Muscle layer of colon (tissue), 2 donors: Measurements from ENCODE around the gene NF2.

ENCODE experiments used
- H3K27ac ChIP-seq: one replicate; pipeline ENCODE4 v1.7.0; 2013; ENCODE audit warnings: low read depth, mild to moderate bottlenecking, low read length, moderate library complexity
- H3K27me3 ChIP-seq, 2 donors: one replicate each; pipeline ENCODE4 v1.7.0; 2013; ENCODE audit warnings: low read length in 2 of 2, mild to moderate bottlenecking in 2 of 2; ENCODE audit not compliant: insufficient read depth in 2 of 2, control insufficient read depth in 1 of 2
- H3K36me3 ChIP-seq: one replicate; pipeline ENCODE4 v1.7.0; 2013; ENCODE audit warnings: mild to moderate bottlenecking, low read length; ENCODE audit not compliant: insufficient read depth
- H3K4me1 ChIP-seq: one replicate; pipeline ENCODE4 v1.7.0; 2013; ENCODE audit warnings: mild to moderate bottlenecking, low read length; ENCODE audit not compliant: insufficient read depth
- H3K4me3 ChIP-seq, 2 donors: one replicate each; pipeline ENCODE4 v1.7.0; 2013; ENCODE audit warnings: low read length in 2 of 2, low read depth in 1 of 2, mild to moderate bottlenecking in 1 of 2, moderate library complexity in 1 of 2
- H3K9ac ChIP-seq: one replicate; pipeline ENCODE4 v1.7.0; 2013; ENCODE audit warnings: low read length
- H3K9me3 ChIP-seq: one replicate; pipeline ENCODE4 v1.7.0; 2013; ENCODE audit warnings: mild to moderate bottlenecking, low read length
- donor health status: abdominal sarcoma.
- donor health status: Adenocarcinoma of cecum.

Gene NF2

GRCh38 chr22:29673361-29674066 is 70.1 kb downstream of the NF2 start:
- Histone ChIP-seq H3K9me3 (no peaks in the 10 kb centered on the region), H3K27ac (no peak overlapping the region), H3K27me3 (no peaks in the 10 kb centered on the region), H3K4me3 (no peak overlapping the region), H3K4me1 (no peaks in the 10 kb centered on the region), H3K36me3 (peaks cover 77% of the 10 kb centered on the region), H3K9ac (no peak overlapping the region)

GRCh38 chr22:29674121-29674520 is 70.7 kb downstream of the NF2 start:
- no peak overlapping the region for H3K4me3 ChIP-seq
- peaks cover 77% of the 10 kb centered on the region for H3K36me3 ChIP-seq
- peaks cover 6% of the 10 kb centered on the region for H3K4me1 ChIP-seq
- no peaks in the 10 kb centered on the region for H3K9me3 ChIP-seq
- no peak overlapping the region for H3K27ac ChIP-seq
- no peak overlapping the region for H3K9ac ChIP-seq
- no peaks in the 10 kb centered on the region for H3K27me3 ChIP-seq

GRCh38 chr22:29679316-29679715 is 75.9 kb downstream of the NF2 start:
- H3K4me3 ChIP-seq = no peak overlapping the region
- H3K36me3 ChIP-seq = peaks cover 56% of the 10 kb centered on the region
- H3K9me3 ChIP-seq = no peaks in the 10 kb centered on the region
- H3K9ac ChIP-seq = no peak overlapping the region
- H3K4me1 ChIP-seq = peaks cover 8% of the 10 kb centered on the region
- H3K27me3 ChIP-seq = no peaks in the 10 kb centered on the region
- H3K27ac ChIP-seq = no peak overlapping the region

- Histone ChIP-seq H3K9me3 (no peaks in the 10 kb centered on the region), H3K4me1 (peaks cover 8% of the 10 kb centered on the region), H3K27ac (no peak overlapping the region), H3K27me3 (no peaks in the 10 kb centered on the region), H3K36me3 (peaks cover 25% of the 10 kb centered on the region), H3K9ac (no peak overlapping the region), H3K4me3 (no peak overlapping the region)
These were observed 80.1 kb downstream of the NF2 start for GRCh38 chr22:29683536-29683935.

GRCh38 chr22:29684244-29684643 is 80.8 kb downstream of the NF2 start:
- Histone ChIP-seq H3K36me3 (peaks cover 18% of the 10 kb centered on the region), H3K4me3 (no peak overlapping the region), H3K27ac (no peak overlapping the region), H3K9me3 (no peaks in the 10 kb centered on the region), H3K27me3 (no peaks in the 10 kb centered on the region), H3K4me1 (peaks cover 2% of the 10 kb centered on the region), H3K9ac (no peak overlapping the region)

- Histone ChIP-seq H3K9me3 (no peaks in the 10 kb centered on the region), H3K9ac (no peak overlapping the region), H3K27ac (no peak overlapping the region), H3K27me3 (no peaks in the 10 kb centered on the region), H3K4me3 (no peak overlapping the region), H3K4me1 (peaks cover 19% of the 10 kb centered on the region), H3K36me3 (peaks cover 13% of the 10 kb centered on the region)
These were observed 85.9 kb downstream of the NF2 start for GRCh38 chr22:29689206-29689879.

GRCh38 chr22:29689880-29690213 is 86.4 kb downstream of the NF2 start:
- Histone ChIP-seq H3K4me1 (peaks cover 19% of the 10 kb centered on the region), H3K9ac (no peak overlapping the region), H3K36me3 (peaks cover 18% of the 10 kb centered on the region), H3K27me3 (no peaks in the 10 kb centered on the region), H3K4me3 (no peak overlapping the region), H3K9me3 (no peaks in the 10 kb centered on the region), H3K27ac (no peak overlapping the region)

GRCh38 chr22:29690476-29690875 is 87.0 kb downstream of the NF2 start:
- no peak overlapping the region for H3K27ac ChIP-seq
- no peaks in the 10 kb centered on the region for H3K9me3 ChIP-seq
- H3K36me3 ChIP-seq = peaks cover 22% of the 10 kb centered on the region
- H3K4me3 ChIP-seq = no peak overlapping the region
- H3K4me1 ChIP-seq = peaks cover 19% of the 10 kb centered on the region
- no peak overlapping the region for H3K9ac ChIP-seq
- H3K27me3 ChIP-seq = no peaks in the 10 kb centered on the region

GRCh38 chr22:29691636-29692326 is 88.3 kb downstream of the NF2 start:
- Histone ChIP-seq H3K9ac (no peak overlapping the region), H3K4me3 (no peak overlapping the region), H3K27me3 (no peaks in the 10 kb centered on the region), H3K4me1 (peaks cover 19% of the 10 kb centered on the region), H3K36me3 (peaks cover 20% of the 10 kb centered on the region), H3K27ac (no peak overlapping the region), H3K9me3 (no peaks in the 10 kb centered on the region)

GRCh38 chr22:29692327-29692640 is 88.9 kb downstream of the NF2 start:
- H3K4me1 ChIP-seq = peaks cover 19% of the 10 kb centered on the region
- no peak overlapping the region for H3K27ac ChIP-seq
- no peak overlapping the region for H3K9ac ChIP-seq
- peaks cover 17% of the 10 kb centered on the region for H3K36me3 ChIP-seq
- H3K4me3 ChIP-seq = no peak overlapping the region
- H3K9me3 ChIP-seq = no peaks in the 10 kb centered on the region
- no peaks in the 10 kb centered on the region for H3K27me3 ChIP-seq

GRCh38 chr22:29693161-29693560 is 89.7 kb downstream of the NF2 start:
- Histone ChIP-seq H3K27ac (no peak overlapping the region), H3K36me3 (peaks cover 17% of the 10 kb centered on the region), H3K9ac (no peak overlapping the region), H3K9me3 (no peaks in the 10 kb centered on the region), H3K4me1 (peaks cover 19% of the 10 kb centered on the region), H3K27me3 (no peaks in the 10 kb centered on the region), H3K4me3 (no peak overlapping the region)
